Hippocampal formation (tissue), 2 donors: ENCODE results near the gene ZFY.
A peak's percentile ranks its signal among the peaks of the same experiment; 100 is the strongest.
"Not testable (repeated sequence)": the region's sequence is repeated elsewhere in the genome, so short reads cannot be mapped to it uniquely, and the experiment has no call there.

Source experiments
- DNase-seq, 2 donors: peaks; one replicate each; lab custom pipeline; 2025; lab: John Stamatoyannopoulos, UW

Gene ZFY

DNA sequence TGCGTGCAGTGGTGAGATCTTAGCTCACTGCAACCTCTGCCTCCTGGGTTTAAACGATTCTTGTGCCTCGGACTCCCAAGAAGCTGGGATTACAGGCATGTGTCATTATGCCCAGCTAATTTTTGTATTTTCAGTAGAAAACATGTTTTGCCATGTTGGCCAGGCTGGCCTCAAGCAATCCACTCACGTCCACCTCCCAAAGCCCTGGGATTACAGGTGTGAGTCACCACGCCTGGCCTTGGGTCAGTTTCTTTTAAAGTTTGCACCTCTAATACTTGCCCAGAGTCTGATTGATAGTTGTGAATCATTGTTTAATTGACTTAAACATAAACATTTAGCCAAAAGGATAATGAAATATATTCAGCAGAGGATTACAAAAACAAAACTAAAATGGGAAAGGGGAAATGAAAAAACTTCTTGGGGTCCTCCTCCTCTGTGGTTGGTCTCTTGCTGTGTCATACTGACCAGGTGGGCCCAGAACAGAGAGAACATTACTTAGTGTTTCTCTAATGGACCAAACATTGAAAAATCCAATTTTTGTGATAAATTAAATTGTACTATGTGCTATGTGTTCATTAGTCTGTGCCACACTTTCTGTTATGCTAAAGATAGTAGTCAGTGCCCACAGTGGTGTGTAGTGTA lies 38.0 kb downstream of the ZFY start:
- DNase-seq = no peak

DNA sequence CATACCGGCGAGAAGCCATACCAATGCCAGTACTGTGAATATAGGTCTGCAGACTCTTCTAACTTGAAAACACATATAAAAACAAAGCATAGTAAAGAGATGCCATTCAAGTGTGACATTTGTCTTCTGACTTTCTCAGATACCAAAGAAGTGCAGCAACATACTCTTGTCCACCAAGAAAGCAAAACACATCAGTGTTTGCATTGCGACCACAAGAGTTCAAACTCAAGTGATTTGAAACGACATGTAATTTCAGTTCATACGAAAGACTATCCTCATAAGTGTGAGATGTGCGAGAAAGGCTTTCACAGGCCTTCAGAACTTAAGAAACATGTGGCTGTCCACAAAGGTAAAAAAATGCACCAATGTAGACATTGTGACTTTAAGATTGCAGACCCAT lies 44.1 kb downstream of the ZFY start:
- DNase-seq = no peak

DNA sequence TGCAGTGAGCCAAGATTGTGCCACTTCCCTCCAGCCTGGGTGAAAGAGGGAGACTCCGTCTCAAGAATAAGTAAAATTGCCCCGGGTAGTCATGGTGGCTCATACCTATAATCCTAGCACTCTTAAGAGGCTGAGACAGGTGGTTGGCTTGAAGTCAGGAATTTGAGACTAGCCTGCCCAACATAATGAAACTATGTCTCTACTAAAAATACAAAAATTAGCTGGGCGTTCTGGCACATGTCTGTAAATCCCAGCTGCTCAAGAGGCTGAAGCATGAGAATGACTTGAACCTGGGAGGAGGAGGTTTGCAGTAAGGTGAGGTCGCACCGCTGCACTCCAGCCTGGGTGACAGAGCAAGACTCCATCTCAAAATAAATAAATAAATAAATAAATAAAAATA lies 49.3 kb downstream of the ZFY start:
- DNase-seq = no peak

DNA sequence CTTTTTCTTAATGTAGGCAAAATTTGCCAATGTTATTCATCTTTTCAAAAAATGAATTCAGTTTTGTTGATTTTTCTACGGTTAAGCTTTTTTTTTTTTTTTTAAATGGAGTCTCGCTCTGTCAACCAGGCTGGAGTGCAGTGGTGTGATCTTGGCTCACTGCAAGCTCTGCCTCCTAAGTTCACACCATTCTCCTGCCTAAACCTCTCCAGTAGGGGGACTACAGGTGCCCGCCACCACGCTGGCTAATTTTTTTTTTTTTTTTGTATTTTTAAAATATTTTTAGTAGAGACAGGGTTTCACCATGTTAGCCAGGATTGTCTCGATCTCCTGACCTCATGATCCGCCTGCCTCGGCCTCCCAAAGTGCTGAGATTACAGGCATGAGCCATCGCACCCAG lies 52.0 kb downstream of the ZFY start:
- not testable (repeated sequence) for DNase-seq

DNA sequence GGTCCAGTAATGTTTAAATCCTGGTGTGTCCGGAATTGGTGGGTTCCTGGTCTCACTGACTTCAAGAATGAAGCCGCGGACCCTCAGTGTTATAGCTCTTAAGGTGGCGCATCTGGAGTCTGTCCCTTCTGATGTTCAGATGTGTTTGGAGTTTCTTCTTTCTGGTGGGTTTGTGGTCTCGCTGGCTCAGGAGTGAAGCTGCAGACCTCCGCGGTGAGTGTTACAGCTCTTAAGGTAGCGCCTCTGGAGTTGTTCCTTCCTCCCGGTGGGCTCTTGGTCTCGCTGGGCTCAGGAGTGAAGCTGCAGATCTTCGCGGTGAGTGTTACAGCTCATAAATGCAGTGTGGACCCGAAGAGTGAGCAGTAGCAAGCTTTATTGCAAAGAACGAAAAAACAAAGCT lies 62.2 kb downstream of the ZFY start:
- not testable (repeated sequence) for DNase-seq

DNA sequence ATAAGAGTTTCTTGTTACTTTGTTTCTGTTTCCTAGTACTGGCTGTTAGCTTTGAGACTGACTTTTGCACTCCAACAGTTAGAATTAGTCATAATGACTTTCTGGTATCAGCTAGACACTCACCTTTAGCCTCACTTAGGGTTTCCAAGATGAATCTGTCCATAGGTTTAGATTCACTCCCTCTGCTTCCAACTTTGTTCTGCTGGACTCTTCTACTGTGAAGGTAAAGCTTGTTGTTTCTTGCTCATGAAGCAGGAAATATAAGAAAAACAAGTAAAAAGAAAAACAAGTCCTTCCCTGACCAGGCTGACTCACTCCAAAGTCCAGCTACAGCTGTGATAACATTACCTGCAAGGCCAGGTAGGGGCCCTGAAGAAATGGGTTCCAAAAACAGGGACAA lies 67.0 kb downstream of the ZFY start:
- no peak for DNase-seq

DNA sequence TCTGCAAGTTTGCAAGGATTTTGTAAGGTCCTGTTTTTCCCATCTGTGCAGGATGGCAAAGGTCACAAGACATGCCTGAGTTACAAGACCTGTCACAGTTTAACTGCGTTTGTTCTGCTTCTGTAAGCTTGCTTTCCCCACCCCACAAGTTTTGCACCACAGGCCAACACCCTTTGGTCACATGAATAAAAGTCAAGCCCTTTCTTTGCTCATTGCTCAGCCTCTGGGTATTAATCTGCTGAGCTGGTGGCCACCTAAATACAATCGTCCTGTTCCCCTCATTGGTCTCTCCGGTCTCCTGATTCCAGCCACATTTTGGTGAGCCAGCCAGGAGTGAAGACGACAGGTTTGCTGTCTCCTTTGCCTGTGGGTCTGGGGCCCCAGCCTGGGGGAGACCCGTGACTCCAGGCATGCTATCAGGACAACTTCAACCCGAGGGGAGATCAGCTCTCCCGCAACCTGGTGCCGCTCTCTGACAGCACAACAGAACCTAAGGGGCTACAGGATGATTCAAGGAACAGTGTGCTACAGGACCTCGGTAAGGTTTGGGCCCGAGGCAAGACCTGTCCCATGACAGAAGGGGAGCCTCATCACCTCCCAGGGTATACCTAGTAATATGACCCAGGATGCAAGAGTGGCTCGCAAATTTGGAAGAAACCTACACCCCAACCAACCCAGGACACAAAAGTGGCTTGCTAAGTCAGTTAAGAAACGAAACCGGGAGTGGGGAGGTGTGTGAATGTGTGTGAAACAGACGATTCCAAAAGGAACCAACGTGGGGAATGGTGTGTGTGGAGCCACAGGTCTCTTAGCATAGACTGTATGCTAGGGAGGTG lies 67.7 kb downstream of the ZFY start:
- peak in 1 of 2 donors; percentile 12 for DNase-seq

DNA sequence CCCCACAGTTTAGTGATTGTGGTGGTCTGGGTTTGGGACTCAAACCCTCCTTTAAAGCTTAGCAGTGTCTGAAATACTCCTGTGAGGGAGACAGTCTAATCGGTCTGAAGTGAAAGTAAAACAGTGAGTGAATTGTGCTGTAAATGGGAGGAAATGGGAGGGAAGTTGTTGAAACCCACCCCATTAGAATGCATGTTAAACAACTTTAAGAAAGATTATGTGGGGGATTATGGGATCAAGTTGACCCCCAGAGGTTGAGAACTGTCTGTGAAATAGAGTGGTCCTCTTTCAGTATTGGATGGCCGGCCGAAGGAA lies 68.3 kb downstream of the ZFY start:
- DNase-seq = no peak

DNA sequence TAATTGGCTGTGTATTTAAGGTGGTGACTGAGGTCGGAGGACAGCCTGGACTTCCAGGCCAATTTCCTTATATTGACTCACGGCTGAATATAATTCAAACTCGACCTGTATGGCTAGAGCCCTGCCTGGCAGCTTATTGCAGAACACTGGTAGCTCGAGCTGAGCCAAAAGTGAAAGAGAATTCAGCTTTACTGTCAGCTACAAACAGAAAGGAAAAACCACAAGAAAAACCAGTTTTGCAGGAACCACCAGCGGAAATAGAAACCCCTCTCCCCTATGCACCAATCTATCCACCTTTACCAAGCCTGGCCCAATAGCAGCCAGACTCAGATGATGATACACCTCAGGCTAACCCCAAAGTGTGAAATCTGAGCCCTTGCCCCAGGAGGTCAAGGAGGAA lies 68.7 kb downstream of the ZFY start:
- DNase-seq = no peak

DNA sequence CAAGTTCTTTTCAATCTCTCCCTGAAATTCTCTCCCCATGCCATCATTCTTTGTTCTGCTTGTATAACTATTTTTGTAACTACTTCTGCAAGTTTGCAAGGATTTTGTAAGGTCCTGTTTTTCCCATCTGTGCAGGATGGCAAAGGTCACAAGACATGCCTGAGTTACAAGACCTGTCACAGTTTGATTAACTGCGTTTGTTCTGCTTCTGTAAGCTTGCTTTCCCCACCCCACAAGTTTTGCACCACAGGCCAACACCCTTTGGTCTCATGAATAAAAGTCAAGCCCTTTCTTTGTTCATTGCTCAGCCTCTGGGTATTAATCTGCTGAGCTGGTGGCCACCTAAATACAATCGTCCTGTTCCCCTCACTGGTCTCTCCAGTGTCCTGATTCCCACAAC lies 70.8 kb downstream of the ZFY start:
- not testable (repeated sequence) for DNase-seq

DNA sequence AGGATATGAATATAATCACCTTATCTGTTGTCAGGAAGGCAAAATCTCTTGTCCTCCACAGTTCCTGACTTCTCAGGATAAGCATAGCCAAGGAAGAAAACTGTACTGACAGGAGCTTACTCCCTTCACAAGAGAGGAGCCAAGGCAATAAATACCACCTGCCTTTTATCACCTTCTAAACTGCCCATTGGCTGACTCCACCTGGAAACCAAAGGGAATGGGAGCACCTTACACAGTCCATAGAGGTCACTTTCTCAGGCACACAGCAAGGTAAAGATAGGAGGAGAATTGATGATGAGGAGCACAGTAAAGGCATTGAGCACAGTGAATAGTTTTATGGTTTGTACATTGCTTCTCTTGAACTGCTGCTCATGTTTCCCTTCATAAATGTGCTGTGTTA lies 72.8 kb downstream of the ZFY start:
- DNase-seq = no peak

DNA sequence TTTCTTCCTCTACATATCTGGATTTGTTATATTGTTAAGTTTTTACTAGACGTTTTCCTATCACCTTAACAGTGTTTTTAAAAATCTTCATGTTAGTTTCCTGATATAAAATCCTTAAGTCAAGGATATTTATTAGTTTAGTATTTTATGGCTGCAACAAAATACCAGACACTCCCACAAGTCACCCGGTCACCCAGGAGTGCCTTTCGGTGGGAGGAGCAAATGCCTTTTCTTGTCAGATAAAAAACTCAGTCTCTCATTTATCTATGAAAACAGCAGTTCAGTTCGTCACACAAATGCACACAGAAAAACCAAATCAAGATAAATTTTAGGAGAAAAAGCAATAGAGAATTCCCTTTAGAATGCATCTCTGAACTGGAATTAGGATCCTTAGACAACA lies 77.0 kb downstream of the ZFY start:
- no peak for DNase-seq

DNA sequence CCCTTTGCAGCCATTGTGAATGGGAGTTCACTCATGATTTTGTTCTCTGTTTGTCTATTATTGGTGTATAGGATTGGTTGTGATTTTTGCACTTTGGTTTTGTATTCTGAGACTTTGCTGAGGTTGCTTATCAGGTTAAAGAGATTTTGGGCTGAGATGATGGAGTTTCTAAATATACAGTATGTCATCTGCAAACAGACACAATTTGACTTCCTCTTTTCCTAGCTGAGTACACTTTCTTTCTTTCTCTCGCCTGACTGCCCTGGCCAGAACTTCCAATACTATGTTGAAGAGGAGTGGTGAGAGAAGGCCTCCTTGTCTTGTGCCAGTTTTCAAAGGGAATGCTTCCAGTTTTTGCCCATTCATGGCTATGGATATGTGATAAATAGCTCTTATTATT lies 81.4 kb downstream of the ZFY start:
- DNase-seq = no peak

DNA sequence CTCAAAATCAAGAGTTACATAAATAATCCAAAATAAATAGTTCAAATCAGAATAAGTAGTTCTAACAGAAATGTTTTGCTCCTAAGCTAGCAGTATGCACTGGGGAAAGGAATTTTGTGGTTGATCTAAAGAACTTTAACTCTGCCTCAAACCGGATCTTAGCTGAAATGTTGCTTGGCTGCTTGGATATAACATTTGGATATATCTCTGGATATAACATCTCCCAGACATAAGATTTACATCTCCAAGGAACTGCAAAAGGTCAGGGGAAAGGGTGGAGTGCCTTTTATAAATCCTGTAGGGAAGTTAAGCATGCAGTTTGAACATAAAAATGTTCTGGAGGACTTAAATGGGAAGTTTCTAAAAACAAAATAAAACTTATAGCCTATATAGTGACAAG lies 83.4 kb downstream of the ZFY start:
- DNase-seq = no peak

DNA sequence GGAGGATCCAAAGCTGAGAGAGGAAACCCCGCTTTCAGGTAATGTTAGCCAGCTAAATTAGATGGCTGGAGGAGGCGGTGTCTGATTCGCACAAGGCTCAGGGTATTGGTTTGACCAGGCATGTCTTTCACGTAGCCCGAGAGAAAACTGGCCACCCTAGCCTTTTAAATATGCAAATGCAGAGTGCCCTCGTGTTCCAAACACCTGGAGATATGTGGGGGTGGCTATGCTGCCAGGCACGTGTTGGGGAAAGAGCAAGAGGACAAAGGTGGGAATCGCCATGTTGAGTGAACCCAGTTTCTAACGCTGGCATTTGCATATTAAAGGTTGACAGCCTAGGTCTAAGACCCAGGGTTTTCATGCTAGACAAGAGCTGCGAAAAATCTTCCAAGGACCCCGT lies 84.4 kb downstream of the ZFY start:
- no peak for DNase-seq

DNA sequence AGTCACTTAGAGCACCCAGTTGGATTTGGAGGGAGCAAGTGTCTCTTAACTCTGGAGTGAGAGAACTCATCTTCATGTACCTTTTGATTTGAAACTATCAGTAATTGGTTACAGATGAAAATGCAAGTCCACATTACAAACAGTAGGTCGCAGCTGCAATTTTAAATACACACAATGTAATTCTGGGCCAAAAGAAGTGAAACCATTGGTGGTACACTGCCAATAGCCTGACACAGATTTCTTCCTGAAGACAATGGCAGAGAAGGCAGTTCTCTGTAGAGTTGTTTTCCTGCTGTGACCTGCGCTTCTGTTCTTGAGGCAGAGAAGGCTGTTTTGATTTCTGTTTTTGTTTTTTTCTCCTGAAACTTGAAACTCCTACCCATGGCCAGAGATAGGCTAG lies 86.0 kb downstream of the ZFY start:
- DNase-seq = no peak

DNA sequence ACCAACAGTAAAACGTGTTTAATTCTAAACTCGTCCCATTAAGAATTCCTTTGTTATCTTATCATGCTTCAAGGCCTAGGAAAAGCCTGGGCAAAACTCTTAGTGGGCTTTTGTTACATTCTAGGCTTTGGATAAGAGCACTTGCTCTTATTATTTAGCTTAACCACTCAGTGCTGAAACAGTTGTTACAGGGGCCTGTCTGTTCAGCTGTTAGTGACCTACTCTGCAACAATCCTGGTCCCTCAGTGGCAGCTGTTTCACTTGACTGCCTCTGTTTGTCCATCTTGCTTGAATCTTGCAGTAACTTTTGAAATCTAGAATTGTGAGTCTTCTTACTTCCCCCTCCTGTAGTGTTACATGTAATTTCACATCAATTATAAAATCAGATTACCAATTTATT lies 88.4 kb downstream of the ZFY start:
- DNase-seq = no peak

DNA sequence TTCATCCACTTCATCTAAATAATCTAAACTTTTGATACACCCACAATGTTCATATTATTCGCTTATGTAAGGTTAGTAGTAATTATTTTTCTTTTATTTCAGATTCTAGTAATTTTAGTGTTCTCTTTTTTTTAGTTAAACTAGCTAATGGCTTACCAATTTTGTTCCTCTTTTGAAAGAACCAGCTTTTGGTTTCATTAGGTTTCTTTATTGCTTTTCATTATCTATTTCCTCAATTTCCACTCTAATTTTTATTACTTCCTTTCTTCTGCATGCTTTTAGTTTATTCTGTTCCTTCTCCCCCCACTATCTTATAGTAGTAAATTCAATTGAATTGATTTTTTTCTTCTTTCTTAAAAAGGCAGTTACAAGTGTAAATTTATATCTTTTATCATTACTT lies 90.2 kb downstream of the ZFY start:
- no peak for DNase-seq
